GM18909 (cell line): ENCODE results near the gene MX2.
"Not testable (repeated sequence)": the region's sequence is repeated elsewhere in the genome, so short reads cannot be mapped to it uniquely, and the experiment has no call there.

ENCODE experiments used
- ATAC-seq: cut with Tn5 transposase; IDR thresholded peaks from one replicate; pipeline ENCODE4 v1.9.1; 2021; ENCODE audit warnings: mild to moderate bottlenecking; ENCODE audit not compliant: unreplicated experiment, poor library complexity

The MX2 gene, protein sequence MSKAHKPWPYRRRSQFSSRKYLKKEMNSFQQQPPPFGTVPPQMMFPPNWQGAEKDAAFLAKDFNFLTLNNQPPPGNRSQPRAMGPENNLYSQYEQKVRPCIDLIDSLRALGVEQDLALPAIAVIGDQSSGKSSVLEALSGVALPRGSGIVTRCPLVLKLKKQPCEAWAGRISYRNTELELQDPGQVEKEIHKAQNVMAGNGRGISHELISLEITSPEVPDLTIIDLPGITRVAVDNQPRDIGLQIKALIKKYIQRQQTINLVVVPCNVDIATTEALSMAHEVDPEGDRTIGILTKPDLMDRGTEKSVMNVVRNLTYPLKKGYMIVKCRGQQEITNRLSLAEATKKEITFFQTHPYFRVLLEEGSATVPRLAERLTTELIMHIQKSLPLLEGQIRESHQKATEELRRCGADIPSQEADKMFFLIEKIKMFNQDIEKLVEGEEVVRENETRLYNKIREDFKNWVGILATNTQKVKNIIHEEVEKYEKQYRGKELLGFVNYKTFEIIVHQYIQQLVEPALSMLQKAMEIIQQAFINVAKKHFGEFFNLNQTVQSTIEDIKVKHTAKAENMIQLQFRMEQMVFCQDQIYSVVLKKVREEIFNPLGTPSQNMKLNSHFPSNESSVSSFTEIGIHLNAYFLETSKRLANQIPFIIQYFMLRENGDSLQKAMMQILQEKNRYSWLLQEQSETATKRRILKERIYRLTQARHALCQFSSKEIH

DNA sequence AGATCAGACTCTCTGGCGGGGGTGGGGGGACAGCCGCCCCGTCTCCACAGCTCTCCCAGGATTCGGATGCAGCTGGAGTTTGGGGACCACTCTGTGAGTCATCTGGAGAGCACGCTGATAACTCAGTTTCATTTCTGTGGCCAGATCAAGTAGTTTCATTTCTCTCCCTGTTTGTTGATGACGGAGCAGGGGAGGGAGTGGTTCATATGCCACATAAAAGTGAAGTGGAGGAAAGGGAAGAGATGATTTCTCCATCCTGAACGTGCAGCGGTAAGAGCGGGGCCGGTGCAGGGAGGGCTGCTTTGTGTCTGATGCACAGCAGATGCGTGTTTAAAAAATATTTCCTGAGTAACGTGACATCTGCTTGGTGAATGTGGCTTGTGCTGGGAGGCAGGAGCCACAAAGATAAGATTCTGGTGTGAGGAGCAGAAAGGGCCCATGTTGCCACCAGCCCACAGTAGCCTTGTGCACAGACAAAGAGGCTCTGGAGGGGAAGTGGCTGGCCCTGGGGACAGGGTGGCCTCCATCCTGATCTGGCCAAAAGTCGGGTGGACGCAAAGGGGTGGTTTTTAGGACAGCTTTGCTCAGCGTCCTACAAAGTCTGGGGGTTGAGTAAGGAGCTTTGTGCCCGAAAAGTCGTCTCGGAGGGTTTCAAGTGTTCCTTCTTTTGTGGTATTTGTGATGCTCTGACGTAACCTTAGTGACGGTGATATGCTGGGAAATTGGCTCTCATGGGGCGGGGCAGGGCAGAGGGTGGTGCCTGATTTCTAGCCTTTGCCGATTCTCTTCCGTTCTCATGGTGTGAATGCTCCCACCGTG is at the start of gene MX2:
MX2 (plus strand) TSS at position 242 of the 819 bp plus-strand sequence. CDS start 14,880 bp downstream, outside the sequence.
- ATAC-seq: peak; percentile 69

DNA sequence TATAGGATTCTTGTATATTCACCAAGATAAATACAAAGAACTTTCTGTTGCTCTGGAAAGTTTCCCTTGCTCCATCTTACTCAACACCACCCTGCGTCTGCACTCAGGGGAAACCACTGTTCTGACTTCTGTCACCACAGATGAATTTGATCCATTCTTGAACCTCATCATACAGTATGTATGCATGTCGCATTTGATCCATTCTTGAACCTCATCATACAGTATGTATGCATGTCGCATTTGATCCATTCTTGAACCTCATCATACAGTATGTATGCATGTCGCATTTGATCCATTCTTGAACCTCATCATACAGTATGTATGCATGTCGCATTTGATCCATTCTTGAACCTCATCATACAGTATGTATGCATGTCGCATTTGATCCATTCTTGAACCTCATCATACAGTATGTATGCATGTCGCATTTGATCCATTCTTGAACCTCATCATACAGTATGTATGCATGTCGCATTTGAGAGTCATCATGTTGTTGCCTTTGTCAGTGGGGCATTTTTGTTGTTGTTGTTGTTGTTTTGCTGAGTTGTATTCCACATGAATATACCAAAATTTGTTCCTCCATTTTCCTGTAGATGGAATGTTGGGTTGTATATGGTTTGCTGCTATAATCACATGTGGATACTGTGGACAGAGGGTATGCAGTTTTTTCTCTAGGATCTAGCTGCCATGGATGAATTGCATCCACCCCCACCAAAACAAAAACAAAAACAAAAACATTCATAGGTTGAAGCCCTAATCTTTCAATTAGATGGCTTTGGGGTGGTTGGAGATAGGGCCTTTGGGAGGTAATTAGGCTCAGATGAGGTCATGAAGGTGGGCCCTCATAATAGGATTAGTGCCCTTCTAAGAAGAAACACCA is 48.3 kb upstream of the MX2 start:
- not testable (repeated sequence) for ATAC-seq

DNA sequence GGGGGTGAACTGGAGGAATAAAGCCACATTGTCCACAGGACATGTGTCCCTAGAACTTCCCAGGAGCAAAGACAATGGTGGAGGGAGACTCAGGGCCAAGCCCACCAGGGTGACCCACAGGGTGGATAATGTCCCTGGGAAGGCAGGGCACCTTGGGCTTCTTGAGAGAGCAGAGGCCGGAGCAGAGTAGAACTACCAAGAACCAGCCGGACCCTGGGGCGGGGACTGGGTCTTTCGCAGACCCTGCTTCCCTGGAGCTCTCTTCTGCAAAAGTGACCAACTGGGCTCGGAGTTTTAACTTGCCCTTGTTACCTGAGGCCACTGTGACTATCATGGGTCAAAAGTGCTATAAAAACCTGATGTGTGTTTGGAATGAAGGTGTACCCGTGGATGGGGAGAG is 46.1 kb upstream of the MX2 start:
- ATAC-seq: no peak

DNA sequence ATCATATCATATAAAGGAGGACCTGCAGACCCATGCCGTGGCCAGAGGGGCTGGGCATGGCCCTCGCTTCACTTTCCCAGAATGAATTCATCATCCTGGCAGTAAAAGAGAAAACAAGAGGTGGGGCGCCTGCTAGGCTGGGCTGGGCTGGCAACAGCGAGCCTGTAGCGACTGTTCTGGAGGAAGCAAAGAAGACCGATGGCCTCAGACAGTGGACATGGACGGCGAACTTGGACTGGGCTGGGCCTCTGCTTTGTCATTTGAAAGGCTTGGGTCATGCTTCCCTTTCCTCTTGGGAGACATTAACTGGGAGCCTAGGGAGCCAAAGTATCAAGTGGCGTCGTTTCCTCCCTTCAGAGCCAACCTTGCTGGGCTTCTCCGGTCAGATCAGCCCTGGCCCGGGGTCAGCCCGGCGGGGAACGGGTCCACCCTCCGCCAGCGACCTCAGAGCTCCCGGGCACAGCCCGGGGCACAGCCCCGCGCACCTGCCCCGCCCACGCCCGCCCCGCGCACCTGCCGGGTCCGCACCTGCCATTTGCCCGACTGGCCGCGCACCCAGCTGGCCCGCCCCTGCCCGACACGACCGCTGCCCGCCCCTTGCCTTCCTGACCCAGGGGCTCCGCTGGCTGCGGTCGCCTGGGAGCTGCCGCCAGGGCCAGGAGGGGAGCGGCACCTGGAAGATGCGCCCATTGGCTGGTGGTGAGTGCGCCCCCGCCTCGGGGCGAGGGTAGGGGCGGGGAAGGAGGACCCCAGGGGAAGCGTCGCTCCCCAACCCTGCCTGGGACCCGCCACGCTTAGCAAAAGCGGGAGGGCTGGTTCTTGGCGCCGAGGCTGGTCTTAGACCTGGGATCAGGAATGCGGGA is 45.4 kb upstream of the MX2 start, which contains the start of gene FAM3B:
FAM3B (plus strand) TSS at position 602 of the 863 bp plus-strand sequence; CDS start at position 681, 79 bp downstream.
- no peak for ATAC-seq

DNA sequence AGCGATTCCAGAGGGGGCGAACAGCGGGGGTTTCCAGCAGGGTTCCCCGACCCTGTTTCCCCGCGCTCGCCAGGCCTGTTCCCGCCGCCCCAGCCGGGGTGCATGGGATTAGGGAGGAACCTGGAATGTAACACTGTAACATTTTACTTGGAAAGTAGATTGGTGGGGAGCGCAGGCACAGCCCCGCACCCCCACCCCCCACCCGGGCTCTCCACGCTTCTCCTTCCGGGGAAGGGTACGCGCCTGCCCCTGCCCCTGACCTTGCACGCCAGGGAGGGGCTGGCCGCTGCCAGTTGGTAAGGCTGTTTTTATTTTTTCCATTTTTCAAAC is 44.8 kb upstream of the MX2 start:
- ATAC-seq: no peak

DNA sequence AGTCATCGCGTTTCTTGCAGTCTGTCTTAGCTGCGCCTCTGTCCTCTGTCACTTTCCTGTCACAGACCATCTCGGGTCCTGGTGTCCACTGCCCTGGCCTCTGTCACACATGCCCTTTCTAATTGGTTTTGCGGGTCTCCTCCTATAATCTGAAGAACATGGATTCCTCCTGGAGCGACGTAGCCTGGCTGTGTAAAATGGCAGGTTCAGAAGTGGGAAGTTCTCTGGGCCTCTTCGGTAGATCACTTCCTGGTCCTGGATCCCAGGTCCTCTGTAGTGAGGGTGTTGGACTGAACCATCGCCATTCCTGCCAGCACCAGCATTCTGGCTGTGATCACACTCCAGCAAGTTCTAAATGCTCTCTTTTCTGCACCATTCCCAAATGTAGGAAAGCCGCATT is 44.4 kb upstream of the MX2 start:
- no peak for ATAC-seq

DNA sequence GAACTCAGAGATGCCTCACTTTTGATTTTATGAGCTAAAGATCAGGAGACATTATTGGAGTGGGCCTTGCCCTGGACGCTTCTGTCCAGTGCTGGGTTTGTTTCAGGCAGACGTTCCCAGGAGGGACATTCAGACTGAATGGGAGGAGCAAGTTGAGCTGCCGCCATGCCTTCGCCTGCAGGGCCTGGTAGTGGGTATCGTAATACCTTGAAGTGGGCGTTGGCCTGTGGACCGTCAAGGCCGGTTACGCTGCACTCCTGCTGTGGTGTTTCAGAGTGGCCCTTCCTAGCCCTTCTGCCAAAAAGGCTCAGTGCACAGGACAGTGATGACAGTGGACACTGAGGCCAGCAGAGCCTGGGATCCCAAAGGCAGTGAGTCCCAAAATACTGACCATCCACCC is 43.6 kb upstream of the MX2 start:
- ATAC-seq: no peak

DNA sequence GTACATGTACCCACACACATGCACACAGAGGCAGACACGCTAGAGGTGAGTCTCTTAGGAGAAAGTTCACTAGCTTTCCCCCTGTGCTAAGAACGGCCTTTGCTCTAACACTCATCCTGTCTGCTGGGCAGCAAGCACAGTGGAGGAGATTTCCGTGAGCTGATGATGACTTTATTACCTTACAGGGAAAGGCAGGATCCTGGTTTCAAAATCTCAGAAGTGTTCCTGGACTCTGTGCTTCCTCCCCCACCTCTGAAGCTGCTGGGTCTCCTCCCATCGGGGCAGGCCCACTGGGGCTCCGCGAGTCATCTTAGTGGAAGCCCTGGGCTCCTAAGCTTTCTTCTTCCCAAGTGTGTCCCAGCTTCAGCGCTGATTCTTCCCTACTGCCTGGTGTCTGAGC is 42.6 kb upstream of the MX2 start:
- ATAC-seq: no peak

DNA sequence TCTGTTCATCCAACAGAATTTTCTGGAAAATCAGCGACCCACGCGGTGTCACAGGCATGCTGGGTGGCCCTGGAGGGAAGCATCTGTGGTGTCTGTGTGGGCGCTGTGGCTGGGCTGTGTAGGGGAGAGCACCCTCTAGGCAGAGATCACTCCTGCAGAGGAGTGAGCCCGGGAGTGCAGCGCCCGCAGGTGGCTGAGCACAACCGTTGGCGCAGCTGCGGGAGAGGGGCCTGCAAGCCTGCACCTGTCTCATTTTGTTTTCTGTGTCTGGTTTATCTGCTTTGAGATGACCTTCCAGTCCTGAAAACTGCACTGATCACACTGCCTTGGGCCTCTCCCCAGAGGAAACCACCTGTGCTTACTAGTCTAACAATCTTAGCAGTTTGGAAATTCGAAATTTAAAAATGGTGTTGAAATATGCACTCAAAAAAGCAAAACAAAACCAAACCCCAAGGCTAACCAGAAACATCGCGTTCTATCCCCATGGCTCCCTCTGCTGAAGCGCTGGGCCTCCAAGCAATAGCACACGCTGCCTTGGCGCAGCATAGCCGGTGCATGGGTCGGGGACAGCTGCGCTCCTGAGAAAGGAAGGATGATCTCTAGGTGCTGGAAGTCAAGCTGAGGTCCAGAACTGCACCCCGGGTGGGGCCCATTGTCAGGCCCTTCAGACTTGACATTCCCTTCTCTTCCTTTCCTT is 40.5 kb upstream of the MX2 start:
- no peak for ATAC-seq

DNA sequence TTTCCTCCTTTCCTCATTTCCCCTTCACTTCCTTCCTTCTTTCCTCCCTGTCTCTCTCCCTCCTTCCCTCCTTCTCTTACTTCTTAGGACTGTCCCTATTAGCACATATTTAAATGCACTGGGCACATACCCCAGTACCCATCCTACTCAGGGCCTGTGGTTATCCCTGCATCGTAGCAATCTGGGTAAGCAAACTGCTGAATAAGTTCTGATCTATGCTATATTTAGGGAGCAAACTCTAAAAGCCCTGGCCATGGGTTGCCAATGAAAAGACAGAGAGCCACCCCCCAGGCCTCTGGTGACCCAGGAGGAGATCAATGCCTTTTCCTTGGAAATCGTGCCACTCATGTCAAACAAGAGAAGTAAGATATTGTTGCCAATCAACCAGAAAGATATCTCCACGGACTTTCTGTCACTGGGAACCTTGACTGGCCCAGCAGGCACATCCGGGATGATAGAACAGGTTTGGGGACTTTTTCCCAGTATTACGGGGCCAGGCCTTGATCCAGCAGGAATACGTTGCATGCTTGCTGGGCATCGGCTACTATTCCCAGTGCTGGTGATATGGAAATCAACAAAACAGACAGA is 39.8 kb upstream of the MX2 start:
- no peak for ATAC-seq

DNA sequence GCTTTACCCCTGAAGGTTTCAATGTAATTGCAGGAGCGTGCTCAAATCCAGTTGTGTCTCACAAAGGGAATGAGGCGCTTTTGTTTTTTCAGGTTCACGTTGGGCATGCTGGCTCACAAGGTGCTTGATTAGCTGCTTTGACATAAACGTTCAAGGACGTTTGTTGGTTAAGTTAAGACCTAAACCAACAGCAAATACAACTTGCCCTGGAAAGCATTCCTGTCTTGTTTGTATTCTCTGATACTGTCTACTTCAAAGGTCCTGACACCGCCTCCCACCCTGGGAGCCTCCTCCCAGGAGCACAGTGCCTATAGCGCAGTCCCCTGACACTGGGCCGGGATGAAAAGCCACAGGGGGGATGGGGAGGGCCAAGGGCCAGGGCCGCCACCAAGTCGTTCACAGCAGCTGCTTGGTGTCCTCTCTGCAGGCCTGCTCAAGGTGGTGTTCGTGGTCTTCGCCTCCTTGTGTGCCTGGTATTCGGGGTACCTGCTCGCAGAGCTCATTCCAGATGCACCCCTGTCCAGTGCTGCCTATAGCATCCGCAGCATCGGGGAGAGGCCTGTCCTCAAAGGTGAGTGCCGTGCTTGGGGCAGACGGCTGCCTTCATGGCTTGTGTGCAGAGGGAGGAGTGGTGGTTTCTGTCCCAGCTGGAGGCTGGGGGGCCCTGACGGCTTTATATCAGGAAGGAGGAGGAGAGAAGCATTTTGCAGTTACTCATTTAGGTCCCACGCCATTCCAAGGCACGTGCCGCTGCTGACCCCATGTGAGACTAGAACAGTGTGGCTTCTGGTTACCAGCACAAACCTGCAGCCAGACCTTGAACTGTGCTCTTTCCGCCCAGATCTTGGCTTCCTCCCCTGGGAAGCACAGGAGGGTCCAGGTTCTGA is 39.1 kb upstream of the MX2 start:
- no peak for ATAC-seq

DNA sequence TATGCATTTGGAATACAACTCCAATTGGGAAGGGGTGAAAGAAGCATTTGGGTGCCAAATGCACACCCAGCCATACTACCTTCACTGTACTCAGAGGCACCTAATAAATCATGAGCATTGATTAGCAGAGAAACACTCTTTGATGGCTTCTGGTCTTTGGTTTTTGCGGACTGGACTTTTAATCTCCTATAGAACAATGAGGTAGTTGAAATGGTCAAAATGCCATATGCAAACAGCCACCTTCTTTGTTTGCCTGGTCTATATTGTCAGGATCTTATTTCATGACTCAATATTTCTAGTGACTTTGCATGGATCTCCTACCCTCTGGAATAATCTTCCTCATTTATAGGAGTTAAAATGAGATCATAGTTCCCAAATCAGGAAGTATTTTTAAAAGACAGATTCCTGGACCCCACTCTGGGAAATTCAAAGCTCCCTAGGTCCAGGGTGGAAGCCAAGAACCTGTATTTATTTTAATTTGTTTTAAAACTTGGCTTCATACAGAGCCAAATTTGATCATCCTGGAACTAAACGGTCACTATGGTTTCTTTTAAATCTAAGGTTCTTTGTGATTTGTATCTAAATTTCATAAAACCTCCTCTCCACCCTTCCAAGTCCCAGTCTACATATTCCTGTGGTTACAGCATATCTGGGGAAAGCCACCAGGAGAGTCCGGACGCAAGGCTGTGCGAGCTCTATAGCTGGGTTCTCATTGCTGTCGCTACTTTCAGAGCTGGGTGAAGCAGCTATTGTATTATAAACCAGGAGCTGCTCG is 36.5 kb upstream of the MX2 start:
- no peak for ATAC-seq

DNA sequence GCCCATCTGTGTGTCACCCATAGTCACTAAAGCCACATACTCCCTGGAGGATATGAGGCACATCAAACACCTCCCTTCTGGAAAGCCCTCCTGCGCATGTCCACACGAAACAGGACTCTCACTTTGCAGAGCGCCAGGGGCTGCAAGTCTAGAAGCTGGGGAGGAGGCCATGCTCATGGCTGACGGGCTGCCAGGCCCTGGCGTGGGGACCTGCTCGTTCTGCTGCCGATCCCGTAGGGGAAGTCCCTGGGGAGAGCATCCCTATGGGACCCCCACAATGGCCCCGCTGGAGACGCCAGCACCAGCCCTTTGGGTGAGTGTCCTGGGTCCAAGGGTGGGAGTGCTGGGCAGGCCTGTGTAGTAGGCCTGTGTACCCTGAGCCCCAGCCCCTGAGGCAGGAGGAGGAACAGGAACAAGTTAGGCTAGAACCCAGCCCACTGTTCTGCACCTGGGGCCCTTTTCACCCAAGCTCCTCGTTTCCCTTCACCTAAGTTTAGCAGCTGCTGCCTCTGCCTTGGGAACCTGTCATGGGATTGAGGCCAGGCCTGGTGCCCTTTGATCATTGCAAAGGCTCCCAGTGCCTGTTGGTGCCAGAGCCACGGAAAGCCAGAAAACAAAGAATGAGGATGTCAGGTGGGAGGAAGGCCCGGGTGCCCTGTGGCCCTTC is 35.3 kb upstream of the MX2 start:
- no peak for ATAC-seq

DNA sequence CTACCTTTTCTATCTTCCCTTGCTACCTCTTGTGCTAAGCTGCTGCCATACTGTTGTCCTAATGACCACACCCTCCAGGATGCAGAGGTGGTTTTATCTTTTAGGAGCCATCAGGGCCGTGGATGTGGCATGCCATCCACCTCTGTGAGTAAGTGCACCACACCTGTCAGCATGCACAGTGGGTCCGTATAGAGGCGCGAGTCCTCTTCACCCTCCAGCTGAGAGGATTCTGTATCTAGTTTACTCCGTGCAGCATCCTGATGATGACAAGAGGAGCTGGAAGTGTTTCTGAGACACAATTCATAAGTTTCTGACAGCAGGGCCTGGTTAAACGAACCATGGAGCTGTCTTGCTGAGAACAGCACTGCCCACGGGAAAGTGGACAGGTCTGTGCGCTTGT is 34.1 kb upstream of the MX2 start:
- ATAC-seq: no peak

DNA sequence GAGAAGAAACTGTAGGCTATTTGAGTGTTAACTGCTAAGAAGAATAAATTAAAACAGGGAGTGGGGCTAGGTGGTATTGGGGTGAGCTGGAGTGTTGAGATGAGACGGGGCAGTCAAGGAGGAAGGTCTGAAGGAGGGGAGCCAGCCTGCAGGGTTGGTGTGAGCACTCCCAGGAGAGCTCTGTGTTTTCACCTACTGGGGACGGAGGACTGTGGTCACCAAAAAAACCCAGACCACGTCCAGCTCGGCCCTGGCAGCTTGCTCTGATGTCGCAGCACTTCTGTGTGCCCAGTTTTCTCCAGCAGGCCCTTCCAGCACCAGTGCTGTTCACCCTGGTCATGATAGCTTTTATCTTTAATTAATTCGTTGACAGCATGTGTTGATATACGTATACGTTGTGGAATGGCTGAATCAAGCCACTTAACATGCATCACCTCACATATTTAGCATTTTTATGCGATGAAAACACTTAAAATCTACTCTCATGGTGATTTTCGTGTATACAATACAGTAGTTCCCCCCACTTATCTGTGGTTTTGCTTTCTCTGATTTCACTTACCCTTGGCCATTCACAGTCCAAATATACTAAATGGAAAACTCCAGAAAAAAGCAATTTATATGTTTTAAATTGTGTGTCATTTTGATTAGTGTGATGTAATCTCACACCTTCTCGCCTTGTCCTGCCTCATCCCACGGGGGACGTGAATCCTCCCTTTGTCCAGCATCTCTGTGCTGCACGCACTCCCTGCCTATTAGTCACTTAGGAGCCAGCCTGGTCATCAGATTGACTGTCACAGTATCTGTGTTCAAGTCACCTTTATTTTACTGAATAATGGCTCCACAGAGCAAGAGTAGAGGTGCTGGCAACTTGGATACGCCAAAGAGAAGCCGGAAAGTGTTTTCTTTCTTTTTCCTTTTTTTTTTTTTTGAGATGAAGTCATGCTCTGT is 32.9 kb upstream of the MX2 start:
- no peak for ATAC-seq
